A673 (cell line): Measurements from ENCODE around the gene DENND5A.

Experiments used
- EZH2 ChIP-seq: fragments of 200-600 bp; sonication (generic); IDR thresholded peaks from 2 replicates; pipeline ENCODE4 v1.6.1; 2017; ENCODE audit warnings: borderline replicate concordance, low read depth, mild to moderate bottlenecking, mixed read lengths, antibody characterized with exemption, low read length; ENCODE audit not compliant: poor library complexity, severe bottlenecking
- TF ChIP-seq, protein P1 (sequence below): fragments of 300-800, 200-600 bp; sonication (generic); conservative IDR thresholded peaks from 2 replicates; pipeline ENCODE4 v1.5.1; 2017; ENCODE audit warnings: low read depth, mild to moderate bottlenecking, antibody characterized with exemption, low read length, moderate library complexity, mixed read lengths

DNA sequence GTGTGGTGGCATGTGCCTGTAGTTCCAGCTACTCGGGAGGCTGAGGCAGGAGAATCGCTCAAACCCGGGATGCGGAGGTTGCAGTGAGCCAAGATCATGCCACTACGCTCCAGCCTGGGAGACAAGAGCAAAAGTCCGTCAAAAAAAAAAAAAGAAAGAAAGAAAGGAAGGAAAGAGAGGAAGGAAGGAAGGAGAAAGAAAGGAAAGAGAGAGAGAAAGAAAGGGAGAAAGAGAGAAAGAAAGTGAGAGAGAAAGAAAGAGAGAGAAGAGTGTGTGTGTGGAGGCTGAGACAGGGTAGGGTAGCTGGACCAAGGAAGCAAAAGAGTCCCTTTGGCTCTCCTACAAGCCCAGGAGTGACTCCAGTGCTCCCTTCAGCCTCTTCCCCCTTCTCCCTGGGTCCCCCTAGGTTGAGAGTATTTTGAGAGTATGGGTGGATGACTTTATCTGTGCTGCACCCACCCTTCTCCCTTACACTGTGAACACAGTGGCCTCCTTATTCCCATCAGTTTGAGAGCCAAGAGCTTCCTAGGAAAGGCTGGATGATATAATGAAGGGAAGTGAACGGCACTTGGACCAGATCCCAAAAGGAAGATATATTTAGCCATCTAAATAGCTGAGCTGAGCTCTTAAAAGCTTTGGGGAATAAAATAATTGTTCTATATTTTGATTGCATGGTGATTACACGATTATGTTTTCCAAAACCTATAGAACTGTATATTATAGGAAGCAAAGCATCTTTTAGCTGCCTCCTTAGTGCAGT lies 9.5 kb upstream of the DENND5A start:
- TF ChIP-seq EZH2: no peak
- TF ChIP-seq, protein P1, sequence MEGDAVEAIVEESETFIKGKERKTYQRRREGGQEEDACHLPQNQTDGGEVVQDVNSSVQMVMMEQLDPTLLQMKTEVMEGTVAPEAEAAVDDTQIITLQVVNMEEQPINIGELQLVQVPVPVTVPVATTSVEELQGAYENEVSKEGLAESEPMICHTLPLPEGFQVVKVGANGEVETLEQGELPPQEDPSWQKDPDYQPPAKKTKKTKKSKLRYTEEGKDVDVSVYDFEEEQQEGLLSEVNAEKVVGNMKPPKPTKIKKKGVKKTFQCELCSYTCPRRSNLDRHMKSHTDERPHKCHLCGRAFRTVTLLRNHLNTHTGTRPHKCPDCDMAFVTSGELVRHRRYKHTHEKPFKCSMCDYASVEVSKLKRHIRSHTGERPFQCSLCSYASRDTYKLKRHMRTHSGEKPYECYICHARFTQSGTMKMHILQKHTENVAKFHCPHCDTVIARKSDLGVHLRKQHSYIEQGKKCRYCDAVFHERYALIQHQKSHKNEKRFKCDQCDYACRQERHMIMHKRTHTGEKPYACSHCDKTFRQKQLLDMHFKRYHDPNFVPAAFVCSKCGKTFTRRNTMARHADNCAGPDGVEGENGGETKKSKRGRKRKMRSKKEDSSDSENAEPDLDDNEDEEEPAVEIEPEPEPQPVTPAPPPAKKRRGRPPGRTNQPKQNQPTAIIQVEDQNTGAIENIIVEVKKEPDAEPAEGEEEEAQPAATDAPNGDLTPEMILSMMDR: no peak
